GM12892 (cell line): ENCODE results near the gene NAT16.
"Not testable (repeated sequence)": the region's sequence is repeated elsewhere in the genome, so short reads cannot be mapped to it uniquely, and the experiment has no call there.

Experiments used
- DNase-seq: peaks from one replicate; pipeline ENCODE4 v3.0.0; 2011; ENCODE audit not compliant: insufficient read length
- FAIRE-seq: peaks from 2 replicates; lab custom pipeline; 2011; peaks lifted over from hg19 to GRCh38; lab: Jason Lieb, UNC
- POLR2A ChIP-seq: IDR thresholded peaks from 2 replicates; pipeline ENCODE4 v1.6.1; 2011; ENCODE audit warnings: low read depth, low read length, control low read depth
- POLR2AphosphoS5 ChIP-seq: IDR thresholded peaks from 2 replicates; pipeline ENCODE4 v1.6.1; 2011; ENCODE audit warnings: low read depth, low read length, control low read depth
- TAF1 ChIP-seq: IDR thresholded peaks from 2 replicates; pipeline ENCODE4 v1.6.1; 2011; ENCODE audit warnings: low read depth, mild to moderate bottlenecking, control low read depth, low read length, borderline replicate concordance

The NAT16 gene

GRCh38 chr7:101138213-101138870 is 41.8 kb downstream of the NAT16 start:
- no peak for TF ChIP-seq POLR2A
- TF ChIP-seq POLR2AphosphoS5 = no peak
- TF ChIP-seq TAF1 = no peak
- peak; percentile 87 for FAIRE-seq
- DNase-seq = peak; percentile 46

GRCh38 chr7:101137651-101138212 is 42.4 kb downstream of the NAT16 start:
- no peak for FAIRE-seq
- no peak for DNase-seq
- TF ChIP-seq POLR2A = no peak

GRCh38 chr7:101134399-101134980 is 45.6 kb downstream of the NAT16 start:
- DNase-seq (no peak), FAIRE-seq (no peak)
- TF ChIP-seq TAF1 (no peak), POLR2A (no peak), POLR2AphosphoS5 (no peak)

GRCh38 chr7:101133621-101134398 is 46.3 kb downstream of the NAT16 start:
- TF ChIP-seq POLR2AphosphoS5 = no peak
- TF ChIP-seq POLR2A = no peak
- TF ChIP-seq TAF1 = no peak
- DNase-seq = no peak
- FAIRE-seq = no peak

- not testable (repeated sequence) for FAIRE-seq, DNase-seq
These were observed 47.2 kb downstream of the NAT16 start for GRCh38 chr7:101132626-101133600.

GRCh38 chr7:101129603-101130117 is 50.4 kb downstream of the NAT16 start:
- DNase-seq (no peak), FAIRE-seq (no peak)
- no peak for TF ChIP-seq TAF1
- no peak for TF ChIP-seq POLR2AphosphoS5
- no peak for TF ChIP-seq POLR2A

GRCh38 chr7:101128040-101128834 is 51.9 kb downstream of the NAT16 start:
- no peak for FAIRE-seq
- DNase-seq = no peak
- TF ChIP-seq POLR2A (no peak), POLR2AphosphoS5 (no peak), TAF1 (no peak)

- DNase-seq (no peak), FAIRE-seq (no peak)
- TF ChIP-seq POLR2AphosphoS5 (no peak), TAF1 (no peak), POLR2A (no peak)
These were observed 52.5 kb downstream of the NAT16 start for GRCh38 chr7:101127460-101128039.

GRCh38 chr7:101126651-101127459 is 53.2 kb downstream of the NAT16 start, which contains the start of gene SERPINE1:
TSS of gene SERPINE1 (plus strand) at chr7:101127104. CDS start at chr7:101128394, 1,290 bp downstream.
- TF ChIP-seq TAF1 = no peak
- TF ChIP-seq POLR2A = peak; percentile 50; the same call in 1 of the 2 replicates
- peak; percentile 40 for FAIRE-seq
- DNase-seq = peak; percentile 62
